H9 (cell line): ENCODE results near the gene ARMC10. TPM values are rescaled to one million over a fixed set of nuclear protein-coding genes. Genes with fewer than 3 reads are reported as not detected.

Experiments
- DNase-seq: peaks from one replicate; pipeline ENCODE4 v3.0.0-alpha.2; 2017
- H2AFZ ChIP-seq: one replicate; pipeline ENCODE4 v1.6.1; 2013; ENCODE audit warnings: mild to moderate bottlenecking, low read length, control low read depth, moderate library complexity
- H2AK5ac ChIP-seq: 2 replicates; pipeline ENCODE4 v1.6.1; 2013; ENCODE audit warnings: low read length, control low read depth, mixed read lengths; ENCODE audit not compliant: insufficient read length
- H2BK120ac ChIP-seq: one replicate; pipeline ENCODE4 v1.6.1; 2013; ENCODE audit warnings: low read depth, mild to moderate bottlenecking, low read length, control low read depth, inconsistent platforms; ENCODE audit not compliant: poor library complexity, severe bottlenecking
- H2BK12ac ChIP-seq: 2 replicates; pipeline ENCODE4 v1.6.1; 2013; ENCODE audit warnings: low read length, control low read depth, mixed read lengths, low read depth; ENCODE audit not compliant: insufficient read length
- H2BK15ac ChIP-seq: 2 replicates; pipeline ENCODE4 v1.6.1; 2013; ENCODE audit warnings: low read depth, low read length, control low read depth
- H2BK20ac ChIP-seq: one replicate; pipeline ENCODE4 v1.6.1; 2013; ENCODE audit warnings: low read depth, mild to moderate bottlenecking, low read length, control low read depth, inconsistent platforms; ENCODE audit not compliant: poor library complexity, severe bottlenecking
- H2BK5ac ChIP-seq: 2 replicates; pipeline ENCODE4 v1.6.1; 2013; ENCODE audit warnings: low read length, control low read depth, mixed read lengths; ENCODE audit not compliant: insufficient read length
- H3K14ac ChIP-seq: 2 replicates; pipeline ENCODE4 v1.6.1; 2013; ENCODE audit warnings: low read length, control low read depth; ENCODE audit not compliant: insufficient read depth
- H3K18ac ChIP-seq: 2 replicates; pipeline ENCODE4 v1.6.1; 2013; ENCODE audit warnings: low read depth, mild to moderate bottlenecking, mixed read lengths, low read length, control low read depth; ENCODE audit not compliant: insufficient read length
- H3K23ac ChIP-seq: 2 replicates; pipeline ENCODE4 v1.6.1; 2013; ENCODE audit warnings: low read length, control low read depth, mixed read lengths, low read depth; ENCODE audit not compliant: insufficient read length
- H3K23me2 ChIP-seq: 2 replicates; pipeline ENCODE4 v1.6.1; 2013; ENCODE audit warnings: low read depth, mild to moderate bottlenecking, mixed read lengths, low read length, control low read depth; ENCODE audit not compliant: insufficient read length, poor library complexity, severe bottlenecking
- H3K27ac ChIP-seq: 2 replicates; pipeline ENCODE4 v1.5.1; 2013; ENCODE audit warnings: low read length, control low read depth, mixed read lengths, low read depth; ENCODE audit not compliant: insufficient read length
- H3K27me3 ChIP-seq: 2 replicates; pipeline ENCODE4 v1.6.1; 2013; ENCODE audit warnings: low read length, control low read depth, inconsistent platforms; ENCODE audit not compliant: insufficient read depth
- H3K4ac ChIP-seq: 2 replicates; pipeline ENCODE4 v1.6.1; 2013; ENCODE audit warnings: low read depth, mild to moderate bottlenecking, control low read depth, inconsistent platforms, low read length, moderate library complexity
- H3K4me1 ChIP-seq: 2 replicates; pipeline ENCODE4 v1.6.1; 2013; ENCODE audit warnings: low read length, control low read depth, inconsistent platforms; ENCODE audit not compliant: insufficient read depth
- H3K4me2 ChIP-seq: 2 replicates; pipeline ENCODE4 v1.6.1; 2013; ENCODE audit warnings: low read length, control low read depth, mixed read lengths; ENCODE audit not compliant: insufficient read length, insufficient read depth
- H3K56ac ChIP-seq: 2 replicates; pipeline ENCODE4 v1.6.1; 2013; ENCODE audit warnings: low read depth, mild to moderate bottlenecking, mixed read lengths, low read length, control low read depth; ENCODE audit not compliant: insufficient read length
- H3K79me1 ChIP-seq: 2 replicates; pipeline ENCODE4 v1.6.1; 2013; ENCODE audit warnings: low read depth, mild to moderate bottlenecking, moderate library complexity, low read length, control low read depth, inconsistent platforms; ENCODE audit not compliant: insufficient read depth, poor library complexity, severe bottlenecking
- H3K79me2 ChIP-seq: 2 replicates; pipeline ENCODE4 v1.6.1; 2013; ENCODE audit warnings: low read length, control low read depth, inconsistent platforms; ENCODE audit not compliant: insufficient read depth
- H3K9ac ChIP-seq: 2 replicates; pipeline ENCODE4 v1.6.1; 2013; ENCODE audit warnings: low read length, control low read depth, mixed read lengths; ENCODE audit not compliant: insufficient read length; ENCODE audit errors: extremely low read depth
- H3K9me3 ChIP-seq: one replicate; pipeline ENCODE4 v1.6.1; 2013; ENCODE audit warnings: low read depth, low read length, inconsistent platforms; ENCODE audit not compliant: control insufficient read depth
- H3T11ph ChIP-seq: one replicate; pipeline ENCODE4 v1.6.1; 2013; ENCODE audit warnings: mild to moderate bottlenecking, low read length, control low read depth, inconsistent platforms
- H4K20me1 ChIP-seq: one replicate; pipeline ENCODE4 v1.6.1; 2013; ENCODE audit not compliant: control insufficient read depth, insufficient read length, insufficient read depth
- H4K5ac ChIP-seq: 2 replicates; pipeline ENCODE4 v1.6.1; 2013; ENCODE audit warnings: low read depth, mild to moderate bottlenecking, mixed read lengths, low read length, control low read depth; ENCODE audit not compliant: insufficient read length
- H4K8ac ChIP-seq: replicated peaks from 2 replicates; pipeline ENCODE4 v1.6.1; 2013; ENCODE audit warnings: low read length, control low read depth, mixed read lengths, low read depth; ENCODE audit not compliant: insufficient read length
- H4K91ac ChIP-seq: 2 replicates; pipeline ENCODE4 v1.6.1; 2013; ENCODE audit warnings: low read depth, mild to moderate bottlenecking, moderate library complexity, mixed read lengths, low read length, control low read depth; ENCODE audit not compliant: insufficient read length
- H3K27ac Mint-ChIP-seq, 3 experiments: 2 replicates in 2 of 3; 3 replicates in 1 of 3; pipeline ENCODE4 v1.8.0; 2020 to 2021; ENCODE audit warnings: mixed read lengths in 3 of 3, mild to moderate bottlenecking in 1 of 3, moderate library complexity in 1 of 3
- H3K27me3 Mint-ChIP-seq: 2 replicates; pipeline ENCODE4 v1.8.0; 2021; ENCODE audit warnings: low read depth, mild to moderate bottlenecking, moderate library complexity, mixed read lengths
- H3K36me3 Mint-ChIP-seq, 3 experiments: 2 replicates in 2 of 3; 3 replicates in 1 of 3; pipeline ENCODE4 v1.8.0; 2020 to 2021; ENCODE audit warnings: low read depth in 3 of 3, mixed read lengths in 3 of 3; ENCODE audit not compliant: insufficient read depth in 1 of 3
- H3K4me1 Mint-ChIP-seq, 2 experiments: 2 replicates each; pipeline ENCODE4 v1.8.0; 2020; ENCODE audit warnings: mixed read lengths in 2 of 2
- H3K4me3 Mint-ChIP-seq, 2 experiments: 2 replicates in 1 of 2; 3 replicates in 1 of 2; pipeline ENCODE4 v1.8.0; 2020 to 2021; ENCODE audit warnings: mild to moderate bottlenecking in 2 of 2, mixed read lengths in 2 of 2, moderate library complexity in 1 of 2
- H3K9me3 Mint-ChIP-seq, 2 experiments: 2 replicates in 1 of 2; 3 replicates in 1 of 2; pipeline ENCODE4 v1.8.0; 2020; ENCODE audit warnings: mild to moderate bottlenecking in 2 of 2, mixed read lengths in 2 of 2, moderate library complexity in 1 of 2
- WGBS: extraction: QIAGEN DNeasy Blood & Tissue Kit; methylation state at CpG from one replicate; pipeline ENCODE4 v1.1.7; 2013; ENCODE audit warnings: missing lambda C conversion rate, low lambda C conversion rate, mixed read lengths; ENCODE audit not compliant: insufficient read length; ENCODE audit errors: extremely low coverage; 5-methylcytosine and 5-hydroxymethylcytosine counted together
- total RNA-seq: library from RNA; stranded (reverse); gene quantifications from 2 replicates; pipeline ENCODE4 v1.2.1, GENCODE V29; 2021
- TF ChIP-seq, protein P1 (sequence below): fragments of 200-600 bp; sonication (generic); conservative IDR thresholded peaks from 3 replicates; pipeline ENCODE4 v1.8.0; 2021; ENCODE audit warnings: antibody characterized with exemption, mild to moderate bottlenecking

ARMC10 gene
- total RNA-seq, 1 experiment from 2014 or later, result 46.8 TPM

DNA sequence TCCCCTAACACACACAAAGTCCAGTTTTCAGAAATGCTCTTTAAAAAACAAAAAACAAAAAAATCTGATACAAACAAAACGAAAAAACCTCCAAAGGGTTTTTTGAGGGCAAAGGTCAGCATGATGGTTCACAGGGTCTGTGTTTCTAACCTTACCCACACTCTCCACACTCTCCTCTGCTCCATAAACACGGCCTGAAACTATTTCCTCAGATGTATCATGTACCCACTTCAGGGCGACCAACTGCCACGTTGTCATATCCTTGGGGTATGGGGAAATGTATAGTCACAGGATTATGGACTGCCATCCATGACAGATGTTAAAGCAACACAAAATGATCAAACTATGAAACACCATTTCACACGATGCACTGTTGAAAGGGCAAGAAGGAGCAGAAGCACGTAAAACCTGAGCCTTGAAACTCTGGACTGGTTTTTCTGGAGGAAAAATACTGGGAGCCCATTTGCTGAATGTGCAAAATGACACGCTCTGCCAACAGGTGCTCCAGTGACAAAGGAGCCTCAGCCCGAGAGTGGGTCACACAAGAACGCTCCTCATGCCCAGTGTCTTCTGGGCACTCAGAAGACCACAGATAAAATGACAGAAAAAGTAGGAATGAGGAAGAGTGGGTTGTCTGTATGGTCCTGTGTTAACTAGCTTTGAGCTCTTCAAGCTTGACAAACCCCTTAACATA, 58.2 kb downstream of the ARMC10 start:
- Histone ChIP-seq H3K9ac (no peak overlapping the region), H4K5ac (no peak overlapping the region), H3K4ac (no peak overlapping the region), H3K27me3 (no peaks in the 10 kb centered on the region), H3K18ac (no peak overlapping the region), H2AK5ac (no peak overlapping the region), H4K8ac (no peak overlapping the region), H3K4me2 (no peak overlapping the region), H3K79me2 (peaks cover 3% of the 10 kb centered on the region; the same call in 1 of the 2 replicates), H2BK20ac (no peak overlapping the region), H2AFZ (no peak overlapping the region), H3K4me1 (peaks cover 2% of the 10 kb centered on the region; the same call in 1 of the 2 replicates), H3K23me2 (no peaks in the 10 kb centered on the region), H3K27ac (no peak overlapping the region), H2BK12ac (no peak overlapping the region), H3T11ph (no peak overlapping the region), H2BK5ac (no peak overlapping the region), H4K20me1 (no peaks in the 10 kb centered on the region), H3K56ac (no peak overlapping the region), H3K23ac (no peak overlapping the region), H2BK120ac (no peak overlapping the region), H3K9me3 (no peaks in the 10 kb centered on the region), H3K79me1 (no peaks in the 10 kb centered on the region), H3K14ac (no peak overlapping the region), H2BK15ac (no peak overlapping the region), H4K91ac (no peak overlapping the region)
- H3K4me3 Mint-ChIP-seq, result no peak overlapping the region
- TF ChIP-seq, protein P1, sequence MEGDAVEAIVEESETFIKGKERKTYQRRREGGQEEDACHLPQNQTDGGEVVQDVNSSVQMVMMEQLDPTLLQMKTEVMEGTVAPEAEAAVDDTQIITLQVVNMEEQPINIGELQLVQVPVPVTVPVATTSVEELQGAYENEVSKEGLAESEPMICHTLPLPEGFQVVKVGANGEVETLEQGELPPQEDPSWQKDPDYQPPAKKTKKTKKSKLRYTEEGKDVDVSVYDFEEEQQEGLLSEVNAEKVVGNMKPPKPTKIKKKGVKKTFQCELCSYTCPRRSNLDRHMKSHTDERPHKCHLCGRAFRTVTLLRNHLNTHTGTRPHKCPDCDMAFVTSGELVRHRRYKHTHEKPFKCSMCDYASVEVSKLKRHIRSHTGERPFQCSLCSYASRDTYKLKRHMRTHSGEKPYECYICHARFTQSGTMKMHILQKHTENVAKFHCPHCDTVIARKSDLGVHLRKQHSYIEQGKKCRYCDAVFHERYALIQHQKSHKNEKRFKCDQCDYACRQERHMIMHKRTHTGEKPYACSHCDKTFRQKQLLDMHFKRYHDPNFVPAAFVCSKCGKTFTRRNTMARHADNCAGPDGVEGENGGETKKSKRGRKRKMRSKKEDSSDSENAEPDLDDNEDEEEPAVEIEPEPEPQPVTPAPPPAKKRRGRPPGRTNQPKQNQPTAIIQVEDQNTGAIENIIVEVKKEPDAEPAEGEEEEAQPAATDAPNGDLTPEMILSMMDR, result no peak
- no peaks in the 10 kb centered on the region for H3K27me3 Mint-ChIP-seq
- peaks cover 2 to 5% (median 4%) of the 10 kb centered on the region in 3 experiments; a peak in 6 of 7 replicates for H3K36me3 Mint-ChIP-seq
- peak overlapping the region in 2 of 3 experiments; percentile 21 to 63; a peak in 3 of 7 replicates for H3K27ac Mint-ChIP-seq
- H3K9me3 Mint-ChIP-seq, result no peaks in the 10 kb centered on the region
- no peak for DNase-seq
- no CpG with 5 or more reads among the region's 9 CpGs for WGBS
- H3K4me1 Mint-ChIP-seq, result peaks cover 12 to 16% of the 10 kb centered on the region in 2 experiments
